Esophagus mucosa (tissue), 1 donor: ENCODE results near the gene SELENOO. TPM values are rescaled to one million over a fixed set of nuclear protein-coding genes. Genes with fewer than 3 reads are reported as not detected.

Experiments
- ATAC-seq: fragments of 200-7000 bp; cut with Tn5 transposase; one replicate; pipeline ENCODE4 v1.9.1; 2020
- total RNA-seq: library from RNA; stranded (reverse); gene quantifications from one replicate; pipeline ENCODE4 v1.2.4, GENCODE V29; 2023
- donor health status: DM: yes; HTN: yes; CAD: no.

Gene SELENOO
- total RNA-seq, 1 donor from 2014 or later: 13.3 TPM

DNA sequence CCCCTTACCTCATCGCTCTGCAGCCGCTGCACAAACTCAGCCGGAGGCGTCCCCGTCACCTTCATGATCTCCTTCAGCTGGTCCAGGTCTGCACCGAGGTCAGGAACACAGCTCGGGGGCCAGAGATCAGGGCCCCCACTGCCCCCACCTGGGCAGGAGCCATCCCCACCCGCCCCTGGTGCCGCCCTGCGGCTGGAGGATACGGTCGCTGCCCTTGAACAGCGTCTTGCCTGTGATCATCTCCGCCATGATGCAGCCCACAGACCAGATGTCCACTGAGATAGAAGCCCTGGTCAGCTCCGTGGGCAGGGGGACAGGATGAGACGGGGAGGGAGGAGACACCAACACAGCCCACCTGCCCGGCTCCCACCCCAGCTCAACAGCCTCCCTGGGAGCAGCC lies 54.8 kb downstream of the SELENOO start:
- no peak for ATAC-seq

DNA sequence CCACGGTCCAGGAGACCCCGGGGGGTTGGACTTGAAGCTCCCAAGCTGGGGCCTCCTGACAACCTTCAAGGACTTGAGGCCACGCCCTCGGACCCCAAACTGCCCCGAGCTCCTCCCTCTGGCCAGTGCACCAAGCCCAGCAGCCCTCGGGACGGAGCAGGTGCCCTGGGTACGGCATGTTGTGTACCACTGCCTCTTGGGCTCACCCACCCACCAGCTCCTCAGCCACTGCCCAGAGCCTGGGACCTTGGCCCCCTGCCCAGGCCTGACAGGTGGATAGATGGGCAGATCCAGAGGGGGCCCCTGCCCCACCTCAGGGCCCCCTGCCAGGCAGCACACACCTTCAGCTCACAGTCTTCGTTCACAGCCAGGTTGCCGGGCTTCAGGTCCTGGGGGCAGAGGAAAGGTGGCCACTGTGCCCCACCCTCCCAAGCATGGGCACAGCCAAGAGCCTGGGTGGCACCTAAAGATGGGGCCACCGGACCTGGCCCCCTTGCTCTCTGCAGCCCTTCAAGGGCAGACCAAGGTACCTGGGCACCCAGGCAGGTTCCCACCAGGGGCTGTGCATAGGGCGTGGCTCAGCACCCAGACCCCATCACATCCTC lies 55.5 kb downstream of the SELENOO start:
- ATAC-seq: no peak

DNA sequence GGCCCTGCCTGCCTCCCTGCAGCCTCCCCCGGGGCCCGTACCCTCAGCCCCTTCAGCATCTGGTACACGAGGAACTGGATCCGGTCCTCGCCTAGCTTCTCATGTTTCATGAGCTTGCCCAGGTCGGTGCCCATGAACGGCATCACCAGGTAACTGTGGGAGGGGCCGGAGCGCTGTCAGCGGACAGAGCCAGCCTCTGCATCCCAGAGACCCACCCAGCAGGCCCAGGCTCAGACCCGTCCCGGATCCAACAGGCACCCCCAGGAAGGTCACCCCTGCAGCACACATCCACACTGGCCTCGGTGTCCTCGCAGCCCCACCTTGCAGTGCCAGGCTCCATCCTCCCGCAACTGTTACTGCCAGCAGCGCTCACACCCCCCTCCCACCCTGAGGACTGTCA lies 56.2 kb downstream of the SELENOO start:
- ATAC-seq: no peak

DNA sequence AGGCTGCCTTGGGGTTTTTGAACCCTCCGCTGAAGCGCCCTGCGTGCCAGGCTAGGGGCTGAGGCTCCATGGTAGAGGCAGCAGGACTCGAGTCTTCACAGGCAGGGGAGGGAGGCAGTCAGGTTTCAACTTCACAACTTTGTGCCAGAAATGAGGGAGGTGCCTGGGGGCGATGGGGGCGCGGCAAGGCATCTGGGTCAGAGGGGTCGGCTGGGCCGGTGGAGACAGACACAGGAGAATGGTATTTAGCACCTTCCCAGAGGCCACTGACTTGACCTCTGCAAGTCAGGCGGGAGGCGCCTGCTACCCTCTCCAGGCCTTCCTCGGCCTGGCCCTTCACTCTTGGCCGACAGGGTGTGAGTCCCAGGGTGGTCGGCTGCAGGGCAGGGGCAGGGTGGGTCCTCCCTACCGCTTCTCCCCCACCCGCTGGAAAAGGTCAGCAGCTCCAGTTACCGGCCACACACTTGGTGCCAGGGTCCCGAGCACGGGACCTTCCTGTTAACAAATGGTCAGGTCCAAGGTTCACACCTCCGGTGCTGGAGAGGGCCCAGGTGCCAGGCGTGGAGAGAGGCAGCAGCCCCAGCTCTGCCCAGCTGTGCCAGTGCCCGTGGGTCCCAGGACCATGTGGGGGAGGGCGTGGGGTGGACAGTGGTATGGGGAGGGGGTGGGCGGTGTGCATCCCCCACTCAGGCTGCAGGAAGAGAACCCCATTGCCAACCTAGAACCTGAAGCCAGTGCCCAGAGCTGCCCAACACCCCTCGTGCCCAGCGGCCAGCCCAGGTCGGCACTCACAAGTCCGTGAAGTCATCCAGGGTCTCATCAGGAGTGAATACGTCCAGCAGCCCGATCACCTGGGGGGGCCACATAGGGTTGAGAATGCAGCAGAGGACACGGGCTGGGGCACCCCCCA lies 56.9 kb downstream of the SELENOO start:
- ATAC-seq: no peak

DNA sequence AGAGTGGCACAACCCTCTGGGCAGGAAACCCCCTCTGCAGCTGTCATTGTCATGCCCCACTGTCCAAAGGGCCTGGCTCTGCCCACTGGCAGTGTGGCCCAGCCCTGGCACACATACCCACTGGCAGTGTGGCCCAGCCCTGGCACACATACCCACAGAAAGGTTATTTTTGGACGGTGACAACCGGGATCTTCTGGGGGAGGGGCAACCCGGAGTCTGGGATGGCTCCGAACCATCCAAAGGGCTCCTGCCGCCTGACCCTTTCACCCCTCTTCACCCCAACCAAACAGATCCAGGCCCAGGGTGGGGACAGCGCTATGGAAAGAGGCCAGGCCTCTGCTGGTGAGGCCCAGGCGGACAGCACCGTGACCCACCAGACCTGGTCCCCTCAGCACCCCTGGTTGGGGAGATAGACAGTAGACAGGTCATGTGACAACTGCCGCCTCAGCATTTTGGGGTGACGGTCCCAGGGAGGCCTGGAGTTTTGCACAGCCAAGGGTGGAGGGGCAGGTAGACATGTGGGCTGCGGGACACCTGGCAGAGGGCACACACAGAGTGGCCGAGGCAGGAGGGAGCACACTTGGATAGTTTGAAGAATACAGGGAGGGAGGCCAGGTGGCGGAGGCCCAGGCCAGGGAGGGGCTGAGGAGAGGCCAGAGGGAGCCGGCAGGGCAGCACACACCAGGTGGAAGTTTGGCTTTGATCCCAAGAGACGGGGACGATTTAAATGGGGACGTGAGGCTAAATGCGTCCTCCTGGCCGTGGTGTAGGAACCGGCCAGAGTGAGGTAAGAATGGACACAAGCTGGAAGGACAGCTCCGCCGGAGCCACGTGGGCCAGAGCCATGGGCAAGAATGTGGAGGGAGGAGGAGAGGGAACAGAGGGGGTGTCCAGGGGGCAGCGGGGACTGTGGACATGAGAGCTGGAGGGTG lies 57.8 kb downstream of the SELENOO start:
- no peak for ATAC-seq

DNA sequence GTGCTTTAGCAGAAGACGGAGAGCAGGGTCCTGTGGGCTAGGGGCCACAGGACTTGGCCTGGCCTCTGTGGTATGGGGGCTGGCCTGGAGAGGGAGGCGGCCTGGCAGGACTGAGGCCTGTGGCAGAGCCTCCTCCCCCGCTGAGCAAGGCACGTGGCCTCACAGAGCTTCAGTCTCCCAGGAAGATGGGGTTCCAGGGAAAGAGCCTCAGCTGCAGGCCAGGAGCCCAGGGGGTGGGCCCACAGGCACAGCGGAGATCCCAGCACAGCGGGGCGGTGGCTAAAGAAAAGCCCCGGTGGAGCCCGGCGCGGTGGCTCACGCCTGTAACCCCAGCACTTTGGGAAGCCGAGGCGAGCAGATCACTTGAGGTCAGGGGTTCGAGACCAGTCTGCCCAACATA lies 58.5 kb downstream of the SELENOO start:
- ATAC-seq: no peak

DNA sequence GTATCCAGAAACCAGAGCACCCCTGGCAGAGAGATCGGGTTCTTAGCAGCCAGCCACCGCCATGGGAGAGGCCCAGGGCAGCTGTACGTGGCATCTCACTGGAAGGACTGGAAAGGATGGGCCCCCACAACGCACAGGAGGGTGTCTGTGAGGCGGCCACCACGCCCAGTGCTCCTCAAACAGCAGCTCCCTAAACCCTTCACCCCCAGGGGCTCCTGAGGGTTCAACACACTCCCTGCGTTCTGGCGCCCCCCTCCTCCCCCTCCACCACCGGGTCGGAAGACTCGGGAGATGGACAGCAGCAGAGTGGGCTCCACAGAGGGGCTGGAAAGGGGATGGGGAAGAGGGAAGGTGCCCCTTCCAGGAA lies 59.6 kb downstream of the SELENOO start:
- ATAC-seq: no peak

DNA sequence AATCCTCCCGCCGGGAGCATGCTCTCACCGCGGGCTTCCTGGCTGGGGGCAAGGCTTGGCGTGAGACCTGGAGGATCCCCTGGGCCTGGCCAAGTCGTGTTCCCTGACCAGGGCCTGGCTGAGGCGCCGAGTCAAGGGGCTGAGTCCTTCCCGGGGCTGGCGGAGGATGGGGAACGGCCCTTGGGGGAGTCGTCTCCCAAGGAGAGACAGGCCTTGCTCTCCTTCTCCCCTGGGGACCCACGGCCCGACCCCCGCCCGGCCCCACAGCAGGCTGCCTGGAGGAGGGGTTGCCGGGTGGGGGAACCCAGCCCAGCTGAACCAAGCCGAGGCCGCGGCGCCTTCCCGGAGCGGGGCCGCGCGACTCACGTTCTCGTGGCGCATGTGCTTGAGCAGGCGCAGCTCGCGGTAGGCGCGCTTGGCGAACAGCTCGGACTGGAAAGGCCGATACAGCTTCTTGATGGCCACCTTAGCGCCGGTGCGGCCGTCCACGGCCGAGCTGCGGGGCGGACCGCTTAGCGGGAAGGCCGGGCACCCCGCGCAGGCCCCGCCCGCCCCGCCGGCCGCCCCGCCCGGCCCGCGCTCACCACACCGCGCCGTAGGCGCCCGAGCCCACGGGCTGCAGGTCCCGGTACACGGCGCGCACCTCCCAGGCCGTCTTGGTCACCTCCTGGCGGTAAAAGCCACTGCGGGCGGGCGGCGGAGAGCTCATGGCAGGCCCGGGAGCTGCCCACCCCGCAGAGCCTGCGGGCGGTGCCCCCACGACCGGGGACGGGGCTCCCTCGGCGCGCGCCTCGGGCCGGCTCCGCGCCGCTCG lies 60.2 kb downstream of the SELENOO start:
- peak; percentile 4 for ATAC-seq

DNA sequence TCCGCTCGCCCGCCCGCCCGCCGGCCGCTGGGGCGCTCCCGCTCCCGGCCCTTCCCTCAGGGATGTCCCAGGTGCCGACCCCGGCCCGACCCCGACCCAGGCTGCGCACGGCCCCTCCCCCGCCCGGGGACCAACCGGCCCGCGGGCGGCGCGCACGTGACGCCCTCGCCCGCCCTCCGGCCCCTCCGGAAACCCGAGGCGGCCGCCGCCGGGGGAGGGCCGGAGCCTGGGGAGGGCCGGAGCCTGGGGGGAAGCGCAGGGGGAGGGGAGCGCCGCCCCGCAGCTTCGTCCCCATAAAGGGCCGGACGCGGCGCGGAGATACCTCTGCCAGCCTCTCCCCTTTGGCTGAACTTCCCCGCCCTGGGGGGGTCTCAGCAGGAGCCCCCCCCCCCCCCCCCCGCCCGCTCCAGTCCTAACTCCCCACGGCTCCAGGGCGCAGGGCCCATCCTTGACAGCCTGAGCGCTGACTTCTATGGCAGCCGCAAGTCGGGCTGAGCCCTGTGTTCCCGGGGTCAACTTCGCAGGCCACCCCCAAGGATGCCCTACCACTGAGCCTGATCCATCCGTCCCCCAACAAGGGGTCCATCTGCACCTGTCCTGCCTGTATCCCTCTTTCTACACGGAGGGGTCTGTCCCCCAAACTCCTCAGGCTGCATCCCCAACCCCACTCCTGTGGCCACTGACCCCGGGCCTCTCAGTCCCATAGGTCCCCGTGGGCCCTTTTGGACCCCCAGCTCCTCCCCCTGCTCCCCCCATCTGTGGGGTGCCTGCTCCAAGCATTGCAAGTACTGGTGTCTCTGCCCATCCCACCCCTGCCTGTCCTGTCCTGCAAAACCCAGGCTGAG lies 61.0 kb downstream of the SELENOO start, which contains the start of gene MAPK12:
MAPK12 (minus strand) TSS at position 69 of the 845 bp plus-strand sequence. CDS start 174 bp downstream, outside the sequence.
- ATAC-seq: no peak

DNA sequence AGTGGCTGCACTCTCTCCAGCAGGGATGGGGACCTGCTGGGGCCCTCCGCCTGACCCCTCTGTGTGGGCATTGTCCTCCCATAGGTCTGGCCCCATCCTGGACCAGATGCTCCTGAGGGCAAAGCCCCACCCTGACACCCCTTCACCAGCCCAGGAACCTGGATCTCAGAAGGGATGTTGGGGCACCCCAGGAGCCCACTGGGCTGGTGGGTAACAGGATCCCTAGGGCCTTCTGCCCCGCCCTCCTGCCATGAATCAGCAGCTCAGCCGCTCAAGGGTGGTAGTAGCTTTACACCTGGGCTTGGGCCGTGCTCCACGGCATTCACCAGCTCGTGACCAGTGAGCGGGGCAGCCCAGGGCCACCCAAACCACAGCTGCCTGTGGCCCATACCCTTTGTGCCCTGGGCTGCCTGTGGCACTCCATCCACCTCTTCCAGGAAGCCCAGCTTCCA lies 61.7 kb downstream of the SELENOO start:
- peak; percentile 21 for ATAC-seq

DNA sequence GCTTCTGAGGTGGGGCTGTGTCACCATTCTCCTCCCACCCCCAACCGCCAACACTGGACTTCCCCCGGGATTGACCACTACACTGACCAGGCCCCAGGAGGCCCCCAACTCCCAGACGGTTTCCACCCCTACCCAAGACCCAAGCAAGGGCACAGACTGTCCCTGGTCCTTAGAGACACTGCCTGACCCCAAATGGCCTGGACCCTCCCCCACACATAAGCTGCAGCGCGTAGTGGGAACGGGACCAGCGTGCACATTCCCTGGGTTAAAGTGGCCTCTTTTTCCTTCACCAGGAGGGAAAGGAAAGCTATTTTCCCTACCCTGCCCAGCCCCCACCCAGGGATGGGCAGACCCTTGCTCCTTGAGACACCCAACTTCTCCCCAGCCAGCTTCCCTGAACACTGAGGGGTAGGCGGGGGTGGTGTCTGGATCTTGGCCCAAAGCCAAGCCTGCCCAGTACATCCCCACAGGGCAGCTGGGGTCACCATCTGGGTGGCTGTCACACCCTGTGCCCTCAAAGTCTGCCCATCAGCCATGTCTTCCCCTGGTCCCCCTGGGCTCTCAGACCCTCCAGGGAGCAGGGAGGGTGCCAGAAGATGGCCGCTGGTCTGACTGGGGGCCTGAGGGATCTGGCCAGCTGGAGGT lies 62.3 kb downstream of the SELENOO start:
- no peak for ATAC-seq

DNA sequence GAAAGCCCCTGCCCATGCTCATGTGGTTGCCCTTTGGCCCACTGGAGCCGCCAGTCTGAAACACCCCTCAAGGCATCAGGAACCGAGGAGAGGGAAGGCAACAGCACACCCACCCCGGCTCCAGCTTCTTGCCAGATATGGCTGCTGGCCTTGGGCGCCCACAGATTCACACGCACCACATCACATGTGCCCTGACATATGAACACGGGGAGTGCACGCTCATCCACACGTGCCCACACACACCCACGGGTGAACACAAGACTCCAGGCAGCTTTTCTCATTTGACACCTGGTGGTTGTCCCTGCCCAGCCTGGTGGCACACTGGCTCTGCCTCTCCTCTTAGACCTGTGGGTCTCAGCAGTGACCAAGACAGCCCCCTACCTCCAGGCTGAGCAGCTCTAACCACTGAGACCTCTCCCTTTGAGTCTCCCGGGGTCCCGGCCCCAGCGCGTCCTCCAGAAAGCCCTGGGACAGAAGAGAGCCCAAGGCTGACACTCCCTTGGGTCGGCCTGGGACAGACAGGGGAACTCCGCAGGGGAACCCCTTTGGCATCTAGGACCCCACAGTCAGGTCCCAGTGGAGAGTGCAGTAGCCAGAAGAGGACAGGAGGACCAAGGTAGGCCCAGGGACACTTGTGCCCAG lies 63.4 kb downstream of the SELENOO start:
- no peak for ATAC-seq

DNA sequence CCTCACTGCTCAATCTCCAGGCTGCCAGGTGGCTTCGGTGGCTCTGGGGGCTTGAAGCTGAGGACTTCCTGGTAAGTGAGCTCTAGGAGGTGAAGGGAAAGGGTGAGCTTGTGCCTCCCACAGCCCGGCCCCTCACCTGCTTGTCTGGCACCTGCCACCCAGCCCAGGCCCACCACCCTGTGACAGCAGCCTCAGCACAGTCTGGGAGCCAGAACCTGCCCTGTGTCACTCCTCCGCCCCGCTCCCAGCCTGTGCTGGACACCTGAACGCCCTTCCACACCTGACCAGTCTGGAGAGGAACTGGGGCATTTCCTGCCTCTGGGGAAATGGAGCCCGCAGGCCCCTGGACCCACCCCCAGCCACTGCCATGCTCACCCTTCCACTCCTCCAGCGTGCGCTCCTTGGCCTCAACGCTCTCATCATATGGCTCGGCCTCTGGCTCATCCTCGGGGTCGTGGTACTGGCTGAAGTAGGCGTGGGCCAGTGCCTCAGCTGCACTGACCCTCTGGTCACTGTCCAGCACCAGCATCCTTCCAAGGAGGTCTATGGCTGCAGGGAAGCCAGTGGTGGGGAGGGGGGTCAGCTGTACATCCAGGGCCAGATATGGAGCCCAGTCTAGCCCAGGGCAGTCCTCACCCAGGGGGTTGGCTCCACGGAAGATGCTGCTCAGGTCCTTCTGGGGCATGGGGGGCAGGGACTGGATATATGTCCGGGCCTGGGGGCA lies 64.3 kb downstream of the SELENOO start:
- ATAC-seq: no peak

DNA sequence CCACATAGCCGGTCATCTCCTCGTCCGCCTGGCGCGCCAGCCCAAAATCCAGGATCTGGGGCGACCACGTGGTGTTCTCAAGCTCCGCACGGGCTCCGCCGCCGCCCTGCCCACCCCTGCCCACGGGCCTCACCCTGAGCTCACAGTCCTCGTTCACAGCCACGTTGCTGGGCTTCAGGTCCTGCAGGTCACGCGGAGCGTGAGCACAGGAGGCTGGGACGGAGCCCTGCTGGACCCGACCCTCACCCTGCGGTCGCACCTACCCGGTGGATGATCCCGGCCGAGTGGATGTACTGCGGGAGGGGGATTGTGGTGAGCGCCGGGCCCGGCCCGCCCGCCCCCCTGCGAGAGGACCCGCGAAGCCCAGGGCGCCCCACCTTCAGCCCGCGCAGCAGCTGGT lies 66.2 kb downstream of the SELENOO start:
- no peak for ATAC-seq

Other genes starting within 250 kb of the SELENOO start
- 50.5 TPM for gene PIM3, start 240.2 kb upstream of the SELENOO start, total RNA-seq
- not detected for gene IL17REL, start 188.2 kb upstream of the SELENOO start, total RNA-seq
- not detected for gene TTLL8, start 142.7 kb upstream of the SELENOO start, total RNA-seq
- not detected for gene MLC1, start 115.6 kb upstream of the SELENOO start, total RNA-seq
- gene MOV10L1, start 111.0 kb upstream of the SELENOO start, total RNA-seq: 0.12 TPM
- gene PANX2, start 30.3 kb upstream of the SELENOO start, total RNA-seq: 0.92 TPM
- gene TRABD, start 15.1 kb upstream of the SELENOO start, total RNA-seq: 32.6 TPM
- gene TUBGCP6, start 44.0 kb downstream of the SELENOO start, total RNA-seq: 14.8 TPM
- 17.7 TPM for gene HDAC10, start 50.3 kb downstream of the SELENOO start, total RNA-seq
- gene MAPK12, start 60.7 kb downstream of the SELENOO start, total RNA-seq: 2.6 TPM
- gene MAPK11, start 69.4 kb downstream of the SELENOO start, total RNA-seq: 5.8 TPM
- gene PLXNB2, start 106.6 kb downstream of the SELENOO start, total RNA-seq: 148 TPM
- 2.3 TPM for gene DENND6B, start 126.0 kb downstream of the SELENOO start, total RNA-seq
- gene PPP6R2, start 142.3 kb downstream of the SELENOO start, total RNA-seq: 29.3 TPM